Hepatocyte (in vitro differentiated cells): ENCODE measurements around the gene ACO2. TPM values are rescaled to one million over a fixed set of nuclear protein-coding genes. Genes with fewer than 3 reads are reported as not detected.

Source experiments
- DNase-seq: peaks from one replicate; pipeline ENCODE4 v3.0.0-alpha.2; 2016; ENCODE audit warnings: low spot score
- H2AFZ ChIP-seq: fragments of 200-600 bp; sonication (generic); 2 replicates; pipeline ENCODE4 v1.6.0; 2016; ENCODE audit warnings: antibody characterized with exemption, mild to moderate bottlenecking
- H3K27ac ChIP-seq: fragments of 200-600 bp; sonication (generic); 2 replicates; pipeline ENCODE4 v1.5.1; 2016; ENCODE audit warnings: mild to moderate bottlenecking
- H3K27me3 ChIP-seq: fragments of 200-600 bp; sonication (generic); 2 replicates; pipeline ENCODE4 v1.6.1; 2016
- H3K36me3 ChIP-seq: fragments of 200-600 bp; sonication (generic); replicated peaks from 2 replicates; pipeline ENCODE4 v1.5.1; 2016; ENCODE audit warnings: low read depth; ENCODE audit not compliant: insufficient read depth
- H3K4me1 ChIP-seq: fragments of 200-600 bp; sonication (generic); 2 replicates; pipeline ENCODE4 v1.5.1; 2016; ENCODE audit warnings: mild to moderate bottlenecking, moderate library complexity; ENCODE audit not compliant: insufficient read depth
- H3K4me2 ChIP-seq: fragments of 200-600 bp; sonication (generic); 2 replicates; pipeline ENCODE4 v1.6.0; 2016
- H3K4me3 ChIP-seq: fragments of 200-600 bp; sonication (generic); 2 replicates; pipeline ENCODE4 v1.5.1; 2016; ENCODE audit warnings: mild to moderate bottlenecking
- H3K79me2 ChIP-seq: fragments of 200-600 bp; sonication (generic); 2 replicates; pipeline ENCODE4 v1.6.0; 2017; ENCODE audit warnings: mild to moderate bottlenecking
- H3K9me2 ChIP-seq: fragments of 200-600 bp; sonication (generic); replicated peaks from 2 replicates; pipeline ENCODE4 v1.6.0; 2017; ENCODE audit warnings: mild to moderate bottlenecking; ENCODE audit not compliant: insufficient read depth
- H3K9me3 ChIP-seq: fragments of 200-600 bp; sonication (generic); 2 replicates; pipeline ENCODE4 v1.5.1; 2016; ENCODE audit warnings: low read depth, mild to moderate bottlenecking
- H4K20me1 ChIP-seq: fragments of 200-600 bp; sonication (generic); 2 replicates; pipeline ENCODE4 v1.6.0; 2016; ENCODE audit warnings: mild to moderate bottlenecking; ENCODE audit not compliant: insufficient read depth, poor library complexity, severe bottlenecking
- EZH2 ChIP-seq: fragments of 200-600 bp; sonication (generic); IDR thresholded peaks from 2 replicates; pipeline ENCODE4 v1.6.1; 2016; ENCODE audit warnings: antibody characterized with exemption, mild to moderate bottlenecking, borderline replicate concordance
- EZH2phosphoT487 ChIP-seq: fragments of 200-600 bp; sonication (generic); IDR thresholded peaks from one replicate; pipeline ENCODE4 v1.6.1; 2018; ENCODE audit warnings: antibody characterized with exemption, mild to moderate bottlenecking, low read depth, moderate library complexity; ENCODE audit not compliant: unreplicated experiment, severe bottlenecking
- WGBS: methylation state at CpG from one replicate; pipeline ENCODE4 v1.1.6; 2016; ENCODE audit warnings: low lambda C conversion rate; ENCODE audit errors: missing lambda C conversion rate; 5-methylcytosine and 5-hydroxymethylcytosine counted together
- polyA plus RNA-seq: library from polyadenylated mRNA; unstranded; fragments of >200 nt; fragmentation: Nextera tagmentation; extraction: Ambion mirVana; gene quantifications from 2 replicates; pipeline ENCODE4 v1.2.1, GENCODE V29; 2016
- total RNA-seq: library from RNA; depleted of rRNA; stranded (reverse); fragments of >200 nt; gene quantifications from 2 replicates; pipeline ENCODE4 v1.2.3, GENCODE V29; 2014
- TF ChIP-seq, protein P1 (sequence below): fragments of 200-600 bp; sonication (generic); IDR thresholded peaks from 2 replicates; pipeline ENCODE4 v1.5.1; 2016; ENCODE audit warnings: antibody characterized with exemption, mild to moderate bottlenecking; ENCODE audit not compliant: poor library complexity

The ACO2 gene
- total and polyA plus RNA-seq, 2 experiments from 2014 or later = 129 to 196 TPM

DNA sequence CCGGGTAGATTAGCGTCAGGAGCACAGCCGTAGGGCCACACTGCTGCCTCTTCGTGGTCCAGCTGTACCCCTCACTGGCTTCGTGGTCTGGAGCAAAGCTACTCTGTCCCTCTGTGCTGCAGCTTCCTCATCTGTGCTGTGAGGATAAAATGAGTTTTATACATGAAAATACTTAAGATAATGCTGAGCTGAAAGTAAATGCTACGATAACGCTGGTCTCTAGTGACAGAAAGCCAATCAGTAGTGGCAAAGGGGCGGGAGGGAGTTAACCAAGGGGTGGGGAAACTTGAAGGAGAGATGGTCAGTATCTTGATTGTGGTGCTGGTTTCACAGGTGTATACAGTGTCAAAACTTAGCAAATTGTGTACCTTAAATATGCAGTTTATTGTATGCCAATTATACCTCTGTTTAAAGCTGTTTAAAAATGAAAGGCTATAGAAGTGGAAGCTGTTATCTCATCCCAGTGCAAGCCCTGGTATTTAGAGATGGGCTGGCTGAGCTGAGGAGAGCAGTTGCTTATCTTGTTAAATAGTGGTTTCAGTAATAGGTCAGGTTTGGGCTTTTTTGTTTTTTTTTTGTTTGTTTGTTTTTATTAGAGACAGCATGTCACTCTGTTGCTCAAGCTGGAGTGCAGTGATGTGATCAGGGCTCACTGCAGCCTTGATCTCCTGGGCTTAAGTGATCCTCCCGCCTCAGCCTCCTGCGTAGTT, 36.7 kb downstream of the ACO2 start:
- Histone ChIP-seq H3K9me2 (no peaks in the 10 kb centered on the region), H3K36me3 (no peaks in the 10 kb centered on the region), H3K79me2 (peaks cover 40% of the 10 kb centered on the region), H3K27me3 (no peaks in the 10 kb centered on the region), H4K20me1 (peaks cover 2% of the 10 kb centered on the region), H3K4me2 (no peak overlapping the region), H3K27ac (no peak overlapping the region), H3K4me1 (no peaks in the 10 kb centered on the region), H3K9me3 (no peaks in the 10 kb centered on the region), H2AFZ (no peak overlapping the region), H3K4me3 (no peak overlapping the region)
- no peak for DNase-seq
- 90% methylated on average over 10 of the region's 10 CpGs for WGBS
- no peak for TF ChIP-seq EZH2phosphoT487
- no peak for TF ChIP-seq EZH2

DNA sequence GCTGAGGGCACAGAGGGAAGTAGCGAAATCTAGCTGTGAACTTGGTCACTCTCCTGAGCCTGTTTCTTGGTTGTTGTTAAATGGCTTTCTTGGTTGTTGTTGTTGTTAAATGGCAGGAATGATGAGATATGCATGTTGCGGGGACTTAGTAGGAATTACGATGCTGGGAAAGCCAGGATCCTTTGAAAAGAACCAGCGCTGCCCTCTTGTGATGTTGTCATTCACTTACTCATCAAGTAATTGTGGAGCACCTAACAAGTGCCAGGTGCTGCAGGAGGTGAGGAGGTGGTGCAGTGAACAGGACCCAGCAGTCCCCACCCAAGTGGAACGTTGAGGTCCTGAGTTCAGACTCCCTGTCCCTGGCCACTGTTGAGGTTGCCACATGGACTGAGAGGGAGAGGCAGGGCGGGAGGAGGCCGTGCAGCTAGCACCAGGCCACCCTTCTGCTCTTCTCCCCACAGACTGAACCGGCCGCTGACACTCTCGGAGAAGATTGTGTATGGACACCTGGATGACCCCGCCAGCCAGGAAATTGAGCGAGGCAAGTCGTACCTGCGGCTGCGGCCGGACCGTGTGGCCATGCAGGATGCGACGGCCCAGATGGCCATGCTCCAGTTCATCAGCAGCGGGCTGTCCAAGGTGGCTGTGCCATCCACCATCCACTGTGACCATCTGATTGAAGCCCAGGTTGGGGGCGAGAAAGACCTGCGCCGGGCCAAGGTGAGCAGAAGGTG, 38.6 kb downstream of the ACO2 start:
- WGBS = 96% methylated on average over 23 of the region's 23 CpGs
- Histone ChIP-seq H3K9me2 (no peaks in the 10 kb centered on the region), H2AFZ (no peak overlapping the region), H3K4me3 (no peak overlapping the region), H3K4me1 (peaks cover 2% of the 10 kb centered on the region), H3K9me3 (no peaks in the 10 kb centered on the region), H3K27ac (no peak overlapping the region), H3K4me2 (no peak overlapping the region), H3K36me3 (no peaks in the 10 kb centered on the region), H3K27me3 (no peaks in the 10 kb centered on the region), H4K20me1 (peaks cover 2% of the 10 kb centered on the region), H3K79me2 (peaks cover 23% of the 10 kb centered on the region)
- no peak for TF ChIP-seq EZH2
- TF ChIP-seq EZH2phosphoT487 = no peak
- TF ChIP-seq, protein P1, sequence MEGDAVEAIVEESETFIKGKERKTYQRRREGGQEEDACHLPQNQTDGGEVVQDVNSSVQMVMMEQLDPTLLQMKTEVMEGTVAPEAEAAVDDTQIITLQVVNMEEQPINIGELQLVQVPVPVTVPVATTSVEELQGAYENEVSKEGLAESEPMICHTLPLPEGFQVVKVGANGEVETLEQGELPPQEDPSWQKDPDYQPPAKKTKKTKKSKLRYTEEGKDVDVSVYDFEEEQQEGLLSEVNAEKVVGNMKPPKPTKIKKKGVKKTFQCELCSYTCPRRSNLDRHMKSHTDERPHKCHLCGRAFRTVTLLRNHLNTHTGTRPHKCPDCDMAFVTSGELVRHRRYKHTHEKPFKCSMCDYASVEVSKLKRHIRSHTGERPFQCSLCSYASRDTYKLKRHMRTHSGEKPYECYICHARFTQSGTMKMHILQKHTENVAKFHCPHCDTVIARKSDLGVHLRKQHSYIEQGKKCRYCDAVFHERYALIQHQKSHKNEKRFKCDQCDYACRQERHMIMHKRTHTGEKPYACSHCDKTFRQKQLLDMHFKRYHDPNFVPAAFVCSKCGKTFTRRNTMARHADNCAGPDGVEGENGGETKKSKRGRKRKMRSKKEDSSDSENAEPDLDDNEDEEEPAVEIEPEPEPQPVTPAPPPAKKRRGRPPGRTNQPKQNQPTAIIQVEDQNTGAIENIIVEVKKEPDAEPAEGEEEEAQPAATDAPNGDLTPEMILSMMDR = no peak
- DNase-seq = no peak

DNA sequence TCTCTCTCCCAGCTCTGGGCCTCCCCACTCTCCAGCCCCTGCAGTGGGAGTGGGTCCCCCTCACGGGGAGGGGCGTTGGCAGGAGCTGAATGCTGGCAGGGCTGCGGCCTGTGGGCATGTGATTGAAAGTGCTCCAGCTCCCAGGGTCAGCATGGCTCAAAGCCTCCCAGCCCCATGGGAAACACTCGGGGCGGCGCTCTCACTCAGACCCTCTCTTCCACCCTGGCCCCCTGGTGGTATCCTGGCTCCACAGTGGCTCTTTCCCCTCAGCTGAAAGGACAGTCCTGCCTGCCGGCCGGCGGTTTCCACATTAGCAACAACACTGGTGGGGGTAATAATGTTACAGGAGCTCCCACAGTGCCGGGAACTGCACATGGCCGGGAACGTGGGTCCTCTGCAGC, 39.9 kb downstream of the ACO2 start:
- H2AFZ ChIP-seq = no peak overlapping the region
- H3K79me2 ChIP-seq = peaks cover 23% of the 10 kb centered on the region
- H3K9me2 ChIP-seq = no peaks in the 10 kb centered on the region
- WGBS = 87% methylated on average over 12 of the region's 12 CpGs
- no peak overlapping the region for H3K4me3 ChIP-seq
- TF ChIP-seq, protein P1 = peak; percentile 3
- TF ChIP-seq EZH2phosphoT487 (no peak), EZH2 (no peak)
- no peaks in the 10 kb centered on the region for H3K27me3 ChIP-seq
- no peak for DNase-seq
- H3K27ac ChIP-seq = no peak overlapping the region
- peaks cover 2% of the 10 kb centered on the region for H4K20me1 ChIP-seq
- no peak overlapping the region for H3K4me2 ChIP-seq
- peaks cover 13% of the 10 kb centered on the region for H3K4me1 ChIP-seq
- no peaks in the 10 kb centered on the region for H3K36me3 ChIP-seq
- H3K9me3 ChIP-seq = no peaks in the 10 kb centered on the region

DNA sequence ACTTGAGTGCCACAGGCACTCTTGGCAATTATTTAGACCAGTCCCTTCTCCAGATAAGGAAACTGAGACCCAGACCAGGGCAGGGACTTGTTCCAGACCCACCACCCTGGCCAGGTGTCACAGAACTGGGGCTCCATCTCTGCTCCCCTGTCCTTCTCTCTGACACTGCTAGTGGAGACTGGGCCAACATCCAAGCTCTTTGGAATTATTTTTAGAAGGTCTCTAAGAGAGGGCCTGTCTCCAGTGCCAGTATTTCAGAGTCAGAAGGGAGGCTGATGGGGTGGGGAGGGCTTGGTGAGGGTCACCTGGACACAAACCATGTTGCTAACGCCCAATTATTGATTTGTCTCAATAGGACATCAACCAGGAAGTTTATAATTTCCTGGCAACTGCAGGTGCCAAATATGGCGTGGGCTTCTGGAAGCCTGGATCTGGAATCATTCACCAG, 42.6 kb downstream of the ACO2 start:
- Histone ChIP-seq H3K36me3 (no peaks in the 10 kb centered on the region), H3K4me2 (no peak overlapping the region), H3K4me3 (no peak overlapping the region), H4K20me1 (peaks cover 2% of the 10 kb centered on the region), H2AFZ (no peak overlapping the region), H3K9me3 (no peaks in the 10 kb centered on the region), H3K27me3 (no peaks in the 10 kb centered on the region), H3K9me2 (no peaks in the 10 kb centered on the region), H3K79me2 (peaks cover 4% of the 10 kb centered on the region), H3K4me1 (peaks cover 16% of the 10 kb centered on the region), H3K27ac (no peak overlapping the region)
- DNase-seq = no peak
- TF ChIP-seq, protein P1 = no peak
- no peak for TF ChIP-seq EZH2
- TF ChIP-seq EZH2phosphoT487 = no peak
- 90% methylated on average over 2 of the region's 2 CpGs for WGBS
